OCI-LY3 (cell line): ENCODE measurements around the gene KCTD5.

Experiments
- H2AFZ ChIP-seq: fragments of 200-600, 300-600 bp; shearing (Covaris generic); 2 replicates; pipeline ENCODE4 v1.6.0; 2014; ENCODE audit warnings: antibody characterized with exemption, low read depth, low read length
- H3K27ac ChIP-seq: fragments of 200-600, 300-600 bp; sonication (generic); 2 replicates; pipeline ENCODE4 v1.5.1; 2014; ENCODE audit warnings: mild to moderate bottlenecking, low read length, moderate library complexity, mixed read lengths
- H3K27me3 ChIP-seq: fragments of 200-600, 300-600 bp; sonication (generic); 2 replicates; pipeline ENCODE4 v1.6.1; 2014; ENCODE audit warnings: low read depth, low read length, mixed read lengths
- H3K36me3 ChIP-seq: fragments of 200-600, 300-600 bp; sonication (generic); replicated peaks from 2 replicates; pipeline ENCODE3; 2014; ENCODE audit warnings: low read depth, low read length, mixed read lengths
- H3K4me1 ChIP-seq: fragments of 300-600, 200-600 bp; sonication (generic); 2 replicates; pipeline ENCODE4 v1.6.1; 2014; ENCODE audit warnings: low read length, mixed read lengths
- H3K4me2 ChIP-seq: fragments of 200-600, 300-600 bp; sonication (generic); 2 replicates; pipeline ENCODE4 v1.6.1; 2014; ENCODE audit warnings: low read length, mixed read lengths
- H3K4me3 ChIP-seq: fragments of 300-600, 200-600 bp; sonication (generic); 2 replicates; pipeline ENCODE4 v1.5.1; 2014; ENCODE audit warnings: antibody characterized with exemption, mild to moderate bottlenecking, low read length, moderate library complexity
- H3K79me2 ChIP-seq: fragments of 300-600, 200-600 bp; shearing (Covaris generic); 2 replicates; pipeline ENCODE4 v1.6.1; 2014; ENCODE audit warnings: mild to moderate bottlenecking, low read length, mixed read lengths
- H3K9ac ChIP-seq: fragments of 300-600, 200-600 bp; shearing (Covaris generic); 2 replicates; pipeline ENCODE4 v1.6.0; 2014; ENCODE audit warnings: mild to moderate bottlenecking, low read length, moderate library complexity
- H3K9me3 ChIP-seq: fragments of 200-600, 300-600 bp; shearing (Covaris generic); 2 replicates; pipeline ENCODE4 v1.6.1; 2014; ENCODE audit warnings: low read length, mixed read lengths; ENCODE audit not compliant: insufficient read depth
- H4K20me1 ChIP-seq: fragments of 200-600, 300-600 bp; sonication (generic); 2 replicates; pipeline ENCODE4 v1.6.1; 2016; ENCODE audit warnings: low read length, mixed read lengths; ENCODE audit not compliant: insufficient read depth
- CTCF ChIP-seq: fragments of 200-600, 300-600 bp; sonication (generic); IDR thresholded peaks from 2 replicates; pipeline ENCODE4 v1.5.1; 2014; ENCODE audit warnings: antibody characterized with exemption, low read length, low read depth
- EZH2phosphoT487 ChIP-seq: fragments of 200-600 bp; shearing (Covaris generic); IDR thresholded peaks from 2 replicates; pipeline ENCODE4 v1.6.1; 2018; ENCODE audit warnings: antibody characterized with exemption, mixed run types, low read depth

Gene KCTD5

GRCh38 chr16:2715064-2715463, 32.7 kb downstream of the KCTD5 start:
- H3K4me3 ChIP-seq, result no peak overlapping the region
- no peaks in the 10 kb centered on the region for H3K36me3 ChIP-seq
- H3K79me2 ChIP-seq, result 0 out of 2 replicates have a peak, but pooled peaks cover 3% of the 10 kb centered on the region
- TF ChIP-seq EZH2phosphoT487 (no peak), CTCF (no peak)
- H2AFZ ChIP-seq, result no peak overlapping the region
- H3K27ac ChIP-seq, result no peak overlapping the region
- no peak overlapping the region for H3K4me2 ChIP-seq
- peaks cover 6% of the 10 kb centered on the region for H3K4me1 ChIP-seq
- H3K27me3 ChIP-seq, result no peaks in the 10 kb centered on the region
- 0 out of 2 replicates have a peak, but pooled peaks cover 3% of the 10 kb centered on the region for H4K20me1 ChIP-seq
- H3K9ac ChIP-seq, result no peak overlapping the region
- no peaks in the 10 kb centered on the region for H3K9me3 ChIP-seq

GRCh38 chr16:2715519-2715918, 33.2 kb downstream of the KCTD5 start:
- Histone ChIP-seq H2AFZ (no peak overlapping the region), H3K36me3 (no peaks in the 10 kb centered on the region), H4K20me1 (no peaks in the 10 kb centered on the region), H3K4me3 (no peak overlapping the region), H3K27me3 (no peaks in the 10 kb centered on the region), H3K4me1 (peaks cover 8% of the 10 kb centered on the region), H3K9me3 (no peaks in the 10 kb centered on the region), H3K9ac (no peak overlapping the region), H3K79me2 (0 out of 2 replicates have a peak, but pooled peaks cover 5% of the 10 kb centered on the region), H3K27ac (no peak overlapping the region), H3K4me2 (peak overlapping the region; percentile 32; the same call in 1 of the 2 replicates)
- no peak for TF ChIP-seq EZH2phosphoT487
- TF ChIP-seq CTCF, result no peak

- no peaks in the 10 kb centered on the region for H4K20me1 ChIP-seq
- no peaks in the 10 kb centered on the region for H3K36me3 ChIP-seq
- TF ChIP-seq CTCF (no peak), EZH2phosphoT487 (no peak)
- H3K9me3 ChIP-seq, result no peaks in the 10 kb centered on the region
- H3K79me2 ChIP-seq, result 0 out of 2 replicates have a peak, but pooled peaks cover 5% of the 10 kb centered on the region
- H3K27ac ChIP-seq, result no peak overlapping the region
- no peak overlapping the region for H3K9ac ChIP-seq
- H2AFZ ChIP-seq, result no peak overlapping the region
- H3K27me3 ChIP-seq, result no peaks in the 10 kb centered on the region
- peaks cover 8% of the 10 kb centered on the region for H3K4me1 ChIP-seq
- H3K4me2 ChIP-seq, result peak overlapping the region; percentile 32; the same call in 1 of the 2 replicates
- H3K4me3 ChIP-seq, result no peak overlapping the region
Observed at GRCh38 chr16:2715966-2716885, 33.9 kb downstream of the KCTD5 start.

- Histone ChIP-seq H3K9ac (no peak overlapping the region), H4K20me1 (no peaks in the 10 kb centered on the region), H3K4me2 (no peak overlapping the region), H3K9me3 (no peaks in the 10 kb centered on the region), H2AFZ (no peak overlapping the region), H3K79me2 (0 out of 2 replicates have a peak, but pooled peaks cover 5% of the 10 kb centered on the region), H3K27me3 (no peaks in the 10 kb centered on the region), H3K36me3 (no peaks in the 10 kb centered on the region), H3K27ac (no peak overlapping the region), H3K4me3 (no peak overlapping the region), H3K4me1 (peaks cover 8% of the 10 kb centered on the region)
- TF ChIP-seq CTCF, result no peak
- TF ChIP-seq EZH2phosphoT487, result no peak
Observed at GRCh38 chr16:2716948-2717347, 34.6 kb downstream of the KCTD5 start.
